ENCODE data around the gene PPP2R5C. TPM values are rescaled to one million over a fixed set of nuclear protein-coding genes. Genes with fewer than 3 reads are reported as not detected.

The PPP2R5C gene
- total RNA-seq, 4 donors from 2014 or later = 63.3 to 113 (median 75.9) TPM

DNA sequence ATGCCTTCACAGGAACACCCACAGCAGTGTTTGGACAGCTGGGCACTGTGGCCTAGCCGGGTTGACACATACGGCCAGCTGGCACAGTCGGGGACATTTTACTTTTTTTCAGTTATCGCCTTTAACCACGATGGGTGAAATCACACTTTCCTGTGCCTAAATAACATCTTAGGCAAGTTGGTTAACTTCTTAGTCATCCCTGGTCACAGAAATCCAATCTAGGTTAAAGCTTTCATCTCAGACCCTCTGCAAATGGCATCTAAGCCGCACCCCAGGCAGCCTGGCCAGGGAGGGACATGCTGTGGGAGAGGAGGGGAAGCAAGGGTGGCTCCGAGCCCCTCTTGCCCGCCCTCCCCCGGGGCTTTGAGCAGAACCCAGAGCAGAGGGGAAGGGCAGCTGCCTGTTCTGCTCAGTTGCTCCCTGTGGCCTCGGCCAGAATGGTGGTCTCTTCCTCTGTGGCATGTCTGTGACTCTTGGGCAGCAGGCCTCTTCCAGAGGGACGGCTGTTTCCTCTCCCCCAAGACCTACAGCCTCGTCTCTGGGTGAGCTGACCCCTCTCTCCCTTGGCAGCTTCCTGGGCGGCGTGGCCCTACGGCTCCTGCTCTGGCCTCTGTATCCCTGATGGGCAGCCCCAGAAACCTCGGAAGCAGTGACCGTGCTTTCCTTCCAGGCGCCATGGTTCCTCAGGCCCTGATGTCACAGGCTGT, 117.5 kb downstream of the PPP2R5C start:
- Histone ChIP-seq H3K27me3 (no peaks in the 10 kb centered on the region), H3K4me1 (peaks cover 0 to 20% (median 12%) of the 10 kb centered on the region in 4 donors), H3K4me3 (no peak overlapping the region), H3K36me3 (peaks cover 0 to 31% (median 0%) of the 10 kb centered on the region in 3 donors), H3K27ac (peak overlapping the region in 1 of 4 donors; percentile 49), H3K9me3 (no peaks in the 10 kb centered on the region)
- no peak for DNase-seq (ENCODE audit: low spot score in 2 of 2)
- 84 to 85% methylated on average over 11 to 18 of the region's 18 CpGs for WGBS, 2 donors
- TF ChIP-seq, protein P1, sequence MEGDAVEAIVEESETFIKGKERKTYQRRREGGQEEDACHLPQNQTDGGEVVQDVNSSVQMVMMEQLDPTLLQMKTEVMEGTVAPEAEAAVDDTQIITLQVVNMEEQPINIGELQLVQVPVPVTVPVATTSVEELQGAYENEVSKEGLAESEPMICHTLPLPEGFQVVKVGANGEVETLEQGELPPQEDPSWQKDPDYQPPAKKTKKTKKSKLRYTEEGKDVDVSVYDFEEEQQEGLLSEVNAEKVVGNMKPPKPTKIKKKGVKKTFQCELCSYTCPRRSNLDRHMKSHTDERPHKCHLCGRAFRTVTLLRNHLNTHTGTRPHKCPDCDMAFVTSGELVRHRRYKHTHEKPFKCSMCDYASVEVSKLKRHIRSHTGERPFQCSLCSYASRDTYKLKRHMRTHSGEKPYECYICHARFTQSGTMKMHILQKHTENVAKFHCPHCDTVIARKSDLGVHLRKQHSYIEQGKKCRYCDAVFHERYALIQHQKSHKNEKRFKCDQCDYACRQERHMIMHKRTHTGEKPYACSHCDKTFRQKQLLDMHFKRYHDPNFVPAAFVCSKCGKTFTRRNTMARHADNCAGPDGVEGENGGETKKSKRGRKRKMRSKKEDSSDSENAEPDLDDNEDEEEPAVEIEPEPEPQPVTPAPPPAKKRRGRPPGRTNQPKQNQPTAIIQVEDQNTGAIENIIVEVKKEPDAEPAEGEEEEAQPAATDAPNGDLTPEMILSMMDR (IDR thresholded peaks at IDR 0.05) = no peak
- TF ChIP-seq POLR2A (IDR thresholded peaks at IDR 0.05) (no peak), EP300 (IDR thresholded peaks at IDR 0.05) (no peak)

DNA sequence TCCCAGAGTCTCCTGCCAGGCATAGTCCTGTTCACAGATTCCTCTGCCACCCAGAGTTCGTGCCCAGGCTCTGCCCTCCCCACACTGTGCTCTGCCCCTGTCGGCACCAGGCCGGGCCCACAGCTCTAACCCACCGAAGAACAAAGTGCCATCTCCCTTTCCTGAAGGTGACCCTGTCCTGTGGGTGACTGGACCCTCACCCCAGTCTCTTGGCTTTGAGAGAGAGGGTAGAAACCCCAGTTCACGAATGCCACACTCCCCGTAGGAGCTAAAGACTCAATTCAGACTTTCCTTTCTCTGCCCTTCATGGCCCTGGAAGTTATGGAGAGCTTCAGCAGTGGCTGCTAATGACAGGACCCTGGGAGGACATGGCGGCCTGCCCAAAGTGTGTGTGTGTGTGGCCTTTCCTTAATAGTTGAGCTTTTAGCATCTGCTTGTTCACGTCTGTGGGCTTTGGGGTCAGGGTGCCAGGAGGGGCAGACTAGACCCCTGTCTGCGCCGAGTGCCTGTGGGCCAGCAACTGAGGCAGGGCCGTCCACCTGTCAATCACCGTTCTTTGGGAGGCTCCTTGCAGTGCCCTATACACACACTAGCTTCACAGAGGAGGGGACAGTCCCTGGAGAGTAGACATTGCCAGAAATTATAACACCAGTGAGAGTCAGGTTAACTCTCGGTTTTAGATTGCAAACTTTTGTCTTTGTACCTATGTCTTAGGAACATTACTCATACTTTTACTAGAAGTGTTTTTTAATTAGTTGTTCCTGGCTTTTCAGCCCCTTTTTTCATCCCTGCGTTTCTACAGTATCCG, 118.2 kb downstream of the PPP2R5C start:
- peaks cover 0 to 39% (median 7%) of the 10 kb centered on the region in 3 donors for H3K36me3 ChIP-seq

DNA sequence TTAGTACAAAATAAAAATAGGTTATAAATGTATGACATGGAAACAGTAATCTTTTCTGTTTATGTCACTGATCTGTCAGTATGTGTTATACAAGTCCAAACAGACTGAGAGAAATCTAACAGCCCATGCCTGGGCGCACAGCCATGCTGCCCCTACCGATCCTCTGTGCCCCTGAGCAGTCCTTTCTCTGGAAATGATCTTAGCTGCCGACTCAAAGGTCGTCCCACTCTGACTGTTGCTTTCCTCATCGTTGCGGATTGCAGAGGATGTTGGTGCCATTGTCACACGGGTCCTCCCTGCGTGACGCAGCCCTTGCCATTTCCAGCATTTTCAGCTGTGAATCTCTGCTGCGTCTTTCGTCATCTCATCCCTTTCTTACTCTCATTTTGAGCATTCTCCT, 119.9 kb downstream of the PPP2R5C start:
- H3K4me1 ChIP-seq = peaks cover 0 to 10% (median 8%) of the 10 kb centered on the region in 4 donors
- 90 to 93% methylated on average over 11 of the region's 11 CpGs for WGBS, 2 donors
- H3K27me3 ChIP-seq = no peaks in the 10 kb centered on the region
- peaks cover 0 to 7% (median 1%) of the 10 kb centered on the region in 4 donors for H3K9me3 ChIP-seq
- DNase-seq (ENCODE audit: low spot score in 2 of 2) = no peak
- H3K4me3 ChIP-seq = no peak overlapping the region
- H3K27ac ChIP-seq = no peak overlapping the region
- TF ChIP-seq EP300 (IDR thresholded peaks at IDR 0.05) (no peak), POLR2A (IDR thresholded peaks at IDR 0.05) (no peak)
- TF ChIP-seq, protein P1 (IDR thresholded peaks at IDR 0.05) = no peak
- H3K36me3 ChIP-seq = peaks cover 0 to 56% (median 16%) of the 10 kb centered on the region in 3 donors

More for the DNA sequence above, 118.2 kb downstream of the PPP2R5C start:
- Histone ChIP-seq H3K4me3 (no peak overlapping the region), H3K4me1 (peaks cover 0 to 20% (median 12%) of the 10 kb centered on the region in 4 donors), H3K27ac (peak overlapping the region in 1 of 4 donors; percentile 49), H3K9me3 (no peaks in the 10 kb centered on the region), H3K27me3 (no peaks in the 10 kb centered on the region)
- WGBS, 2 donors = 91 to 93% methylated on average over 15 of the region's 15 CpGs
- DNase-seq (ENCODE audit: low spot score in 2 of 2) = no peak
- TF ChIP-seq EP300 (IDR thresholded peaks at IDR 0.05) (no peak), POLR2A (IDR thresholded peaks at IDR 0.05) (no peak)
- TF ChIP-seq, protein P1 (IDR thresholded peaks at IDR 0.05) = no peak

DNA sequence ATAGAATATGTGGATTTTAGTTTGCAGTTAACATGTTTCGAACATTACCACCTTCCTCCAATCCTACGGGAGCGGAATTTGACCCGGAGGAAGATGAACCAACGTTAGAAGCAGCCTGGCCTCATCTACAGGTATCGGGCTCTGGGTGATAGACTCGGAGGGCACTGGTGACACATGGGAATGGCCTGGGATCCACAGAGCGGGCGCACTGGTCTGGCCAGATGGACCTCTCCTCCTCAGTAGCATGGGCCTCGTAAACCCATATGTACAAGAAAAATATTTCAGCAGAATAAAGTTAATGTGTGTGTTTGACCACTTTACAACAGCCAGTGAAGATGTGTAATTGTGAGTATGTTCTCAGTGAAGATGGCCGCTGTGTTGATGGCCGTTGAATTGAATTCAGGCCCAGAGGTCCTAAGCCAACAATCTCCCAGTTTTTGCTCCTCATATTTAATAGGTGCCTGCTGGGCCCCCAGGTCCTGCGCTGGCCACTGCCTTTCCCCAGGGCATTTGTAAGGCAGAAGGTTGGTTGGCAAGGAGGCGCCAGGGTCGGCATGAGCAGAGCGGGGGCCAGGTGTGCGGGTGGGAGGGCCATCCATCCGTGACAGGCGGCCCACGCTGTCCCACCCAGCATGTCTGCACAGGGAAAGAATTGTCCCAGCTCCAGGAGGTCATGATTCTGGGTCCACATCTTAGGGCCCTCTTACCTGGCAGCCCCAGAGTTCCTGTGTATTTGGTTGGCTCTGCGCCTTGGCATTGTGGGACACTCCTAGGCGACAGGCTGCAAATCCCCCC, 120.8 kb downstream of the PPP2R5C start:
- peaks cover 0 to 4% (median 3%) of the 10 kb centered on the region in 4 donors for H3K4me1 ChIP-seq
- 92 to 93% methylated on average over 22 of the region's 22 CpGs for WGBS, 2 donors
- peaks cover 0 to 9% (median 2%) of the 10 kb centered on the region in 4 donors for H3K9me3 ChIP-seq
- DNase-seq (ENCODE audit: low spot score in 2 of 2) = no peak
- peaks cover 0 to 65% (median 24%) of the 10 kb centered on the region in 3 donors for H3K36me3 ChIP-seq
- no peak overlapping the region for H3K4me3 ChIP-seq
- no peaks in the 10 kb centered on the region for H3K27me3 ChIP-seq
- no peak overlapping the region for H3K27ac ChIP-seq
- TF ChIP-seq, protein P1 (IDR thresholded peaks at IDR 0.05) = no peak
- TF ChIP-seq EP300 (IDR thresholded peaks at IDR 0.05) (no peak), POLR2A (IDR thresholded peaks at IDR 0.05) (no peak)

Measured in tibial nerve (tissue), 4 donors.